Measurements from ENCODE around the gene ZIK1.

DNA sequence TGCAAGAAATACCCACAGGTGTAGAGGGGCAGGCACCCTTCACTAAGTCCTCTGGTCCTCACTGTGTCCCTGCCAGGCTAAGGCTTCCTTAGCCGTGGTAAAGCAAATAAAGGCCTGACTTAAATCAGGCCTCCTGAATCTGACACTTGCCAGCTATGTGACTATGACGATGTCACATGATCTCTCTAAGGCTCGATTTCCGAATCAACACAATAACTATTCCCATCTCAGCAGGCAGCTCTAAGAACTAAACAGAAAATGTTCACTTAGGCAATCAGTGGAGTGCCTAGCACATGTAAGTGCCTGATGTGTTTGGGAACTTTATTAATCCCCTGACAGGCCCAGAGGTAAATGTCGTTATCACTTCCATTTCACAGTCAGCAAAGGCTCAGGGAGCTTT lies 26.3 kb upstream of the ZIK1 start:
- TF ChIP-seq, protein P1, sequence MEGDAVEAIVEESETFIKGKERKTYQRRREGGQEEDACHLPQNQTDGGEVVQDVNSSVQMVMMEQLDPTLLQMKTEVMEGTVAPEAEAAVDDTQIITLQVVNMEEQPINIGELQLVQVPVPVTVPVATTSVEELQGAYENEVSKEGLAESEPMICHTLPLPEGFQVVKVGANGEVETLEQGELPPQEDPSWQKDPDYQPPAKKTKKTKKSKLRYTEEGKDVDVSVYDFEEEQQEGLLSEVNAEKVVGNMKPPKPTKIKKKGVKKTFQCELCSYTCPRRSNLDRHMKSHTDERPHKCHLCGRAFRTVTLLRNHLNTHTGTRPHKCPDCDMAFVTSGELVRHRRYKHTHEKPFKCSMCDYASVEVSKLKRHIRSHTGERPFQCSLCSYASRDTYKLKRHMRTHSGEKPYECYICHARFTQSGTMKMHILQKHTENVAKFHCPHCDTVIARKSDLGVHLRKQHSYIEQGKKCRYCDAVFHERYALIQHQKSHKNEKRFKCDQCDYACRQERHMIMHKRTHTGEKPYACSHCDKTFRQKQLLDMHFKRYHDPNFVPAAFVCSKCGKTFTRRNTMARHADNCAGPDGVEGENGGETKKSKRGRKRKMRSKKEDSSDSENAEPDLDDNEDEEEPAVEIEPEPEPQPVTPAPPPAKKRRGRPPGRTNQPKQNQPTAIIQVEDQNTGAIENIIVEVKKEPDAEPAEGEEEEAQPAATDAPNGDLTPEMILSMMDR (IDR thresholded peaks at IDR 0.05; ENCODE audit: extremely low read depth in 1 of 2, insufficient read depth in 1 of 2, low read depth in 1 of 2, low read length in 2 of 2), result no peak
- TF ChIP-seq EZH2 (IDR thresholded peaks at IDR 0.05; ENCODE audit: borderline replicate concordance, low read depth, low read length, severe bottlenecking) (no peak), POLR2AphosphoS5 (IDR thresholded peaks at IDR 0.05; ENCODE audit: insufficient read depth, low read depth, low read length) (no peak), POLR2A (IDR thresholded peaks at IDR 0.05; ENCODE audit: low read depth, low read length) (no peak), FOS (IDR thresholded peaks at IDR 0.05; ENCODE audit: borderline replicate concordance, insufficient read depth, low read length) (no peak), MYC (IDR thresholded peaks at IDR 0.05; ENCODE audit: low read depth, low read length) (no peak), JUN (IDR thresholded peaks at IDR 0.05; ENCODE audit: borderline replicate concordance, insufficient read depth, insufficient read length, low read depth) (no peak), GATA2 (IDR thresholded peaks at IDR 0.05; ENCODE audit: insufficient read depth, insufficient read length, low read depth, low read length) (no peak)
